CD14-positive monocyte (primary cell): Measurements from ENCODE around the gene PSG7. TPM values are rescaled to one million over a fixed set of nuclear protein-coding genes. Genes with fewer than 3 reads are reported as not detected.

Experiments
- DNase-seq, 3 donors: peaks; one replicate each; pipeline ENCODE4 v3.0.0-alpha.2; 2011 to 2022
- H2AFZ ChIP-seq: 2 replicates; pipeline ENCODE4 v1.6.0; 2012; ENCODE audit warnings: mild to moderate bottlenecking, low read depth, low read length, inconsistent platforms; ENCODE audit not compliant: insufficient read depth, poor library complexity, severe bottlenecking
- H3K27ac ChIP-seq, 2 donors: 1 replicate in 1 of 2; 2 replicates in 1 of 2; pipeline ENCODE4 v1.5.1; 2012 to 2013; ENCODE audit warnings: low read length in 2 of 2, control low read depth in 1 of 2, inconsistent platforms in 1 of 2, low read depth in 1 of 2, mild to moderate bottlenecking in 1 of 2
- H3K27me3 ChIP-seq, 2 donors: one replicate each; pipeline versions ENCODE4 v1.6.0 to v1.6.1; 2011 to 2013; ENCODE audit warnings: low read length in 2 of 2; ENCODE audit not compliant: control insufficient read depth in 2 of 2, insufficient read depth in 2 of 2
- H3K36me3 ChIP-seq, 2 donors: replicated peaks in 1 of 2; 1 replicate in 1 of 2; 2 replicates in 1 of 2; pipeline versions ENCODE4 v1.5.1 to v1.6.1; 2012 to 2013; ENCODE audit warnings: low read length in 2 of 2, control low read depth in 1 of 2, inconsistent platforms in 1 of 2, mild to moderate bottlenecking in 1 of 2; ENCODE audit not compliant: insufficient read depth in 2 of 2, control insufficient read depth in 1 of 2
- H3K4me1 ChIP-seq, 2 donors: 1 replicate in 1 of 2; 2 replicates in 1 of 2; pipeline versions ENCODE4 v1.5.1 to v1.6.1; 2012 to 2013; ENCODE audit warnings: low read length in 2 of 2, control low read depth in 1 of 2, inconsistent platforms in 1 of 2, mild to moderate bottlenecking in 1 of 2, moderate library complexity in 1 of 2; ENCODE audit not compliant: insufficient read depth in 2 of 2, control insufficient read depth in 1 of 2
- H3K4me2 ChIP-seq: replicated peaks from 2 replicates; pipeline ENCODE3; 2012; ENCODE audit warnings: low read length, moderate library complexity, mild to moderate bottlenecking; ENCODE audit not compliant: poor library complexity, severe bottlenecking; ENCODE audit errors: extremely low read depth
- H3K4me3 ChIP-seq, 3 experiments: fragments of 200-600 bp in 1 of 3; sonication (generic) in 1 of 3; replicated peaks in 1 of 3; 1 replicate in 2 of 3; 2 replicates in 1 of 3; pipeline ENCODE4 v1.5.1; 2011 to 2013; ENCODE audit warnings: low read length in 3 of 3, mild to moderate bottlenecking in 3 of 3, control low read depth in 2 of 3, low read depth in 2 of 3, inconsistent platforms in 1 of 3, moderate library complexity in 1 of 3
- H3K79me2 ChIP-seq: 2 replicates; pipeline ENCODE4 v1.6.0; 2012; ENCODE audit warnings: mild to moderate bottlenecking, control low read depth, inconsistent platforms, low read length, moderate library complexity; ENCODE audit not compliant: insufficient read depth
- H3K9ac ChIP-seq: 2 replicates; pipeline ENCODE4 v1.6.0; 2017; ENCODE audit warnings: low read length, mild to moderate bottlenecking; ENCODE audit not compliant: insufficient read depth, poor library complexity, severe bottlenecking
- H3K9me3 ChIP-seq, 2 donors: replicated peaks in 1 of 2; 1 replicate in 1 of 2; 2 replicates in 1 of 2; pipeline versions ENCODE4 v1.5.1 to v1.6.1; 2012 to 2013; ENCODE audit warnings: low read length in 2 of 2, control low read depth in 1 of 2; ENCODE audit not compliant: control insufficient read depth in 1 of 2, insufficient read depth in 1 of 2
- H4K20me1 ChIP-seq: 2 replicates; pipeline ENCODE4 v1.6.0; 2012; ENCODE audit warnings: mild to moderate bottlenecking, low read length, control low read depth, moderate library complexity; ENCODE audit not compliant: insufficient read depth
- H3K27ac Mint-ChIP-seq, 7 donors: one replicate each; pipeline ENCODE4 v1.8.0; 2020; ENCODE audit warnings: mild to moderate bottlenecking in 7 of 7, mixed read lengths in 7 of 7, moderate library complexity in 6 of 7, inconsistent platforms in 2 of 7
- H3K27me3 Mint-ChIP-seq, 3 donors: one replicate each; pipeline ENCODE4 v1.8.0; 2021 to 2022; ENCODE audit warnings: low read depth in 3 of 3, mild to moderate bottlenecking in 3 of 3, mixed read lengths in 3 of 3, moderate library complexity in 3 of 3, inconsistent platforms in 1 of 3
- H3K36me3 Mint-ChIP-seq, 2 donors: one replicate each; pipeline ENCODE4 v1.8.0; 2020; ENCODE audit warnings: mixed read lengths in 2 of 2, inconsistent platforms in 1 of 2, mild to moderate bottlenecking in 1 of 2
- H3K4me1 Mint-ChIP-seq: one replicate; pipeline ENCODE4 v1.8.0; 2020; ENCODE audit warnings: mild to moderate bottlenecking, mixed read lengths
- H3K4me3 Mint-ChIP-seq, 2 donors: one replicate each; pipeline ENCODE4 v1.8.0; 2020; ENCODE audit warnings: mild to moderate bottlenecking in 2 of 2, mixed read lengths in 2 of 2, moderate library complexity in 1 of 2
- H3K9me3 Mint-ChIP-seq, 7 donors: one replicate each; pipeline ENCODE4 v1.8.0; 2020 to 2022; ENCODE audit warnings: mixed read lengths in 7 of 7, mild to moderate bottlenecking in 6 of 7, moderate library complexity in 6 of 7, inconsistent platforms in 2 of 7
- WGBS: methylation state at CpG from one replicate; pipeline ENCODE4 v1.1.5; 2013; ENCODE audit warnings: missing lambda C conversion rate; ENCODE audit not compliant: insufficient coverage; 5-methylcytosine and 5-hydroxymethylcytosine counted together
- intact Hi-C, 2 donors: fragments of 100-400 bp; cut with micrococcal nuclease; formaldehyde crosslinking; loops; one replicate each; pipeline versions ENCODE4 v1.15.0 to v1.15.1; 2023
- polyA plus RNA-seq, 3 donors: library from polyadenylated mRNA; depleted of rRNA in 1 of 3; unstranded in 2 of 3; stranded (reverse) in 1 of 3; fragments of 300-500 nt in 2 of 3; fragments of >200 nt in 1 of 3; fragmentation: Illumina TruSeq in 2 of 3; gene quantifications; 1 replicate in 2 of 3; 2 replicates in 1 of 3; pipeline ENCODE4 v1.2.3, GENCODE V29; 2012 to 2021
- TF ChIP-seq, protein P1 (sequence below): fragments of 200-600 bp; IDR thresholded peaks from one replicate; pipeline ENCODE4 v1.8.0; 2022; ENCODE audit warnings: antibody characterized with exemption, mild to moderate bottlenecking

The PSG7 gene
- polyA plus RNA-seq, 3 donors: not detected

DNA sequence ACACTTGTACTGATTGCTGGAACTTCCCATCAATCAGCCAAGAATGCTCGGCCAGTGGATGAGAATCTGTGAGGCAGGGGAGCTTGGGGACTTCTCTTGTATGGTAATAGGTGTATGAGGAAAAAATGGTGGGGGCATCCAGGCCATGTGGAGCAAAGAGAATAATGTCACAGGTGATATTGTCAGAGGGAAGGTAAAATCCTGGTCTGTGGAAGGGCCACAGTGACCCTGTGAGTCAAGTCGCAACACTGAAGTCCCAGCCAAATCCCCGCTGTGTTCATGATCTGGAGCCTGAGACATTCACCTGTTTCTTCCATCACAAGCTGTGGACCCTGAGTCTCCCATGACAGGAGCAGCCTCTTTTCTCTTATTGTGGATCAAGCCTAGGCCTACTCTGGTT lies 8.1 kb downstream of the PSG7 start:
- no peaks in the 10 kb centered on the region for H3K9me3 ChIP-seq
- H3K27me3 ChIP-seq: no peaks in the 10 kb centered on the region
- H3K27me3 Mint-ChIP-seq: peaks cover 2 to 6% (median 4%) of the 10 kb centered on the region in 3 donors
- no peaks in the 10 kb centered on the region for H3K4me1 Mint-ChIP-seq
- no peaks in the 10 kb centered on the region for H3K36me3 ChIP-seq
- H3K4me3 Mint-ChIP-seq: no peak overlapping the region
- DNase-seq: no peak
- H3K9ac ChIP-seq: no peak overlapping the region
- no peak overlapping the region for H3K27ac ChIP-seq
- no peaks in the 10 kb centered on the region for H4K20me1 ChIP-seq
- no peak overlapping the region for H3K27ac Mint-ChIP-seq
- no peak overlapping the region for H2AFZ ChIP-seq
- intact Hi-C loops: no loop called here
- H3K4me3 ChIP-seq: no peak overlapping the region
- no peaks in the 10 kb centered on the region for H3K36me3 Mint-ChIP-seq
- TF ChIP-seq, protein P1, sequence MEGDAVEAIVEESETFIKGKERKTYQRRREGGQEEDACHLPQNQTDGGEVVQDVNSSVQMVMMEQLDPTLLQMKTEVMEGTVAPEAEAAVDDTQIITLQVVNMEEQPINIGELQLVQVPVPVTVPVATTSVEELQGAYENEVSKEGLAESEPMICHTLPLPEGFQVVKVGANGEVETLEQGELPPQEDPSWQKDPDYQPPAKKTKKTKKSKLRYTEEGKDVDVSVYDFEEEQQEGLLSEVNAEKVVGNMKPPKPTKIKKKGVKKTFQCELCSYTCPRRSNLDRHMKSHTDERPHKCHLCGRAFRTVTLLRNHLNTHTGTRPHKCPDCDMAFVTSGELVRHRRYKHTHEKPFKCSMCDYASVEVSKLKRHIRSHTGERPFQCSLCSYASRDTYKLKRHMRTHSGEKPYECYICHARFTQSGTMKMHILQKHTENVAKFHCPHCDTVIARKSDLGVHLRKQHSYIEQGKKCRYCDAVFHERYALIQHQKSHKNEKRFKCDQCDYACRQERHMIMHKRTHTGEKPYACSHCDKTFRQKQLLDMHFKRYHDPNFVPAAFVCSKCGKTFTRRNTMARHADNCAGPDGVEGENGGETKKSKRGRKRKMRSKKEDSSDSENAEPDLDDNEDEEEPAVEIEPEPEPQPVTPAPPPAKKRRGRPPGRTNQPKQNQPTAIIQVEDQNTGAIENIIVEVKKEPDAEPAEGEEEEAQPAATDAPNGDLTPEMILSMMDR: no peak
- H3K9me3 Mint-ChIP-seq: no peaks in the 10 kb centered on the region
- 86% methylated on average over 3 of the region's 3 CpGs for WGBS
- no peaks in the 10 kb centered on the region for H3K4me1 ChIP-seq
- H3K79me2 ChIP-seq: no peaks in the 10 kb centered on the region
- H3K4me2 ChIP-seq: no peak overlapping the region

DNA sequence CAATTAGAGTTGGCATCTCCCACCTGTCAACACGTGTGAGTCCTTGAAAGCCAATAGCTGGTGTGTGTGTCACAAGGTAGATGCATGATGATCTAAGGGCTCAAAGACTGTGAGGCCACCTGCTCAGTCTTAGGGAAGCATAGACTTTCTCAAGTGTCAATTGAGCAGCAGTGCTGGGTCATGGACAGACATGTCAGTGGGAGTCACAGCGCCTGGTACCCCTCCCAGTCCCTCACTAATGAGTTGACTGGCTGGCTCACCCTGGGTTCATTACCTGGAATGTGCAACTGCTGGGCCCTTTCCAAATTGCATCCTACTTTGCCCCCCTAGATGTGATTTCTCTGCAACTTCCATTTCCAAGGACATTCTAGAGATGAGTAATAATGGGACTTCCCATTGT lies 10.2 kb downstream of the PSG7 start:
- Histone ChIP-seq H3K27ac (no peak overlapping the region), H3K4me1 (no peaks in the 10 kb centered on the region), H3K79me2 (no peaks in the 10 kb centered on the region), H2AFZ (no peak overlapping the region), H3K4me3 (no peak overlapping the region), H3K4me2 (no peak overlapping the region), H3K36me3 (no peaks in the 10 kb centered on the region), H3K9me3 (no peaks in the 10 kb centered on the region), H3K27me3 (no peaks in the 10 kb centered on the region), H4K20me1 (no peaks in the 10 kb centered on the region), H3K9ac (no peak overlapping the region)
- no peaks in the 10 kb centered on the region for H3K9me3 Mint-ChIP-seq
- no peak overlapping the region for H3K4me3 Mint-ChIP-seq
- H3K27ac Mint-ChIP-seq: no peak overlapping the region
- intact Hi-C loops: no loop called here
- 80% methylated on average over 1 of the region's 2 CpGs for WGBS
- H3K27me3 Mint-ChIP-seq: peaks cover 2 to 5% (median 4%) of the 10 kb centered on the region in 3 donors
- TF ChIP-seq, protein P1: no peak
- H3K36me3 Mint-ChIP-seq: no peaks in the 10 kb centered on the region
- H3K4me1 Mint-ChIP-seq: no peaks in the 10 kb centered on the region
- no peak for DNase-seq
